Heart left ventricle (tissue), 16 donors: Measurements from ENCODE around the gene ARG2. TPM values are rescaled to one million over a fixed set of nuclear protein-coding genes. Genes with fewer than 3 reads are reported as not detected.

ENCODE experiments used
- ATAC-seq, 4 donors: fragments of 200-7000 bp; cut with Tn5 transposase; one replicate each; pipeline ENCODE4 v1.9.1; 2020 to 2022; ENCODE audit warnings: moderate library complexity in 4 of 4, mild to moderate bottlenecking in 3 of 4, moderate number of reproducible peaks in 1 of 4
- DNase-seq, 5 donors: peaks; one replicate each; pipeline ENCODE4 v3.0.0-alpha.2; 2020
- H3K27ac ChIP-seq, 12 donors: fragments of 200-600 bp; sonication (generic) in 4 of 12; one replicate each; pipeline versions ENCODE4 v1.5.0 to v1.8.0; 2016 to 2022; ENCODE audit warnings: mild to moderate bottlenecking in 2 of 12
- H3K27me3 ChIP-seq, 9 donors: fragments of 200-600 bp; sonication (generic) in 2 of 9; one replicate each; pipeline versions ENCODE4 v1.5.1 to v1.8.0; 2016 to 2022; ENCODE audit warnings: mild to moderate bottlenecking in 3 of 9
- H3K36me3 ChIP-seq, 9 donors: fragments of 200-600 bp; sonication (generic) in 2 of 9; one replicate each; pipeline versions ENCODE4 v1.5.0 to v1.8.0; 2018 to 2022; ENCODE audit warnings: mild to moderate bottlenecking in 2 of 9
- H3K4me1 ChIP-seq, 12 donors: fragments of 200-600 bp; sonication (generic) in 4 of 12; one replicate each; pipeline versions ENCODE4 v1.5.0 to v1.8.0; 2016 to 2022; ENCODE audit warnings: mild to moderate bottlenecking in 3 of 12
- H3K4me3 ChIP-seq, 12 donors: fragments of 200-600 bp; sonication (generic) in 4 of 12; one replicate each; pipeline versions ENCODE4 v1.5.0 to v1.8.0; 2017 to 2022; ENCODE audit warnings: mild to moderate bottlenecking in 9 of 12, moderate library complexity in 4 of 12
- H3K9me3 ChIP-seq, 12 donors: fragments of 200-600 bp; sonication (generic) in 4 of 12; one replicate each; pipeline versions ENCODE4 v1.5.0 to v1.8.0; 2016 to 2022; ENCODE audit warnings: mild to moderate bottlenecking in 1 of 12
- POLR2A ChIP-seq, 2 donors: fragments of 450-650 bp; IDR thresholded peaks; one replicate each; pipeline ENCODE4 v1.6.1; 2017; ENCODE audit warnings: antibody characterized with exemption in 2 of 2, mild to moderate bottlenecking in 2 of 2, moderate library complexity in 2 of 2
- WGBS, 4 donors: extraction: QIAGEN DNeasy Blood & Tissue Kit in 2 of 4; methylation state at CpG; one replicate each; pipeline versions ENCODE4 v1.1.5 to v1.1.7; 2013 to 2018; 5-methylcytosine and 5-hydroxymethylcytosine counted together
- intact Hi-C, 10 donors: fragments of 100-400 bp; cut with DNase I; formaldehyde crosslinking; loops; one replicate each; pipeline versions ENCODE4 v1.11.1 to v1.14.2; 2022
- polyA plus RNA-seq, 2 donors: library from polyadenylated mRNA; stranded (reverse); fragments of 200-250 nt; gene quantifications; one replicate each; pipeline ENCODE4 v1.2.3, GENCODE V29; 2013
- total RNA-seq, 9 donors: library from RNA; depleted of rRNA in 2 of 9; stranded (reverse); fragments of >200 nt in 2 of 9; fragmentation: NEBNext Ultra II Directional in 3 of 9; extraction: Animal tissue kit (Norgen Biotek cat#: 25700) in 3 of 9; gene quantifications; one replicate each; pipeline versions ENCODE4 v1.1.0 to v1.2.4, GENCODE V29; 2016 to 2023
- TF ChIP-seq, protein P1 (sequence below), 12 donors: fragments of 200-600 bp; sonication (generic) in 4 of 12; IDR thresholded peaks; one replicate each; pipeline versions ENCODE4 v1.5.0 to v1.8.0; 2018 to 2022; ENCODE audit warnings: antibody characterized with exemption in 12 of 12, mild to moderate bottlenecking in 5 of 12
- donor health status: ischemic (EF 13 %, LVEDD 7.1; RV severe dilation, severe dysfunction).
- donor health status: healthy with polysubstance abuse.
- donor health status: DM: no; HTN: yes; CAD: no.
- donor health status: DM: no; HTN: no; CAD: no.
- donor health status: ischemic (EF 25% LVEDD 6.9; RV normal size, moderate dysfunction).
- donor health status: ischemic (EF 25% LVEDD 5.7; RV mildly dilated, moderate dysfunction).
- donor health status: healthy.
- donor health status: DM: yes; HTN: yes; CAD: no.
- donor health status: ischemic (EF 35%, LVEDD 5.7; RV mildly dilated, moderate dysfunction).
- donor health status: nonischemic (EF 11% LVEDD 7.7; RV severe dilation, severe dysfunction).
- donor health status: DM: yes; HTN: yes; CAD: no.
- donor health status: PGD.
- donor health status: ischemic (EF 29% LVEDD 5.4; RV normal size, mild dysfunction).
- donor health status: nonischemic (EF 23%, LVEDD 6.1; RV moderate dilation, normal function).

ARG2 gene
- total and polyA plus RNA-seq, 11 donors: 0.34 to 53.7 (median 1.5) TPM

DNA sequence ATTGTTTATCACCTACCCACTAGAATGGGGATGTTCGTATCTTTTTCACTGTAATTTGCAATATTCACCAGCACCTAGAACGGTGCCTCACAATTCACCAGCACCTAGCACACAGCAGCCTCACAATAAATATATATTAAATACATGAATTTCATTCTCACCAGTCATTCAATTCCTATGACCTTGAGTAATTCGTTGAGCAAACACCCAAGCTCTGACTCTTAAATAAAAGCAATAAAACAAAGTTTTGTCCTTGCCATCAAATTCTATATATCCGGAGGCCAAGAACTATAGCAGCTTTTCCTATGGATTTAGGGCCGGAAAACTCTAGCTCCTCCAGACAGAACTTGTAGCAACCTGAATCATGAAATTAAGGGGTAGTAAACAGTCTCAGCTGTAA, 53.7 kb downstream of the ARG2 start:
- WGBS, 4 donors: 38 to 42% (median 40%) methylated on average over 5 of the region's 5 CpGs
- Histone ChIP-seq H3K4me3 (peak overlapping the region; percentile 78 to 100 (median 92)), H3K36me3 (peaks cover 0 to 12% (median 11%) of the 10 kb centered on the region in 9 donors), H3K4me1 (peaks cover 3 to 52% (median 22%) of the 10 kb centered on the region in 12 donors), H3K9me3 (no peaks in the 10 kb centered on the region), H3K27ac (peak overlapping the region in 7 of 12 donors; percentile 96 to 99 (median 99)), H3K27me3 (no peaks in the 10 kb centered on the region)
- intact Hi-C loops: no loop called here
- ATAC-seq (no peak), DNase-seq (no peak)
- TF ChIP-seq POLR2A (IDR thresholded peaks at IDR 0.05): no peak
- TF ChIP-seq, protein P1, sequence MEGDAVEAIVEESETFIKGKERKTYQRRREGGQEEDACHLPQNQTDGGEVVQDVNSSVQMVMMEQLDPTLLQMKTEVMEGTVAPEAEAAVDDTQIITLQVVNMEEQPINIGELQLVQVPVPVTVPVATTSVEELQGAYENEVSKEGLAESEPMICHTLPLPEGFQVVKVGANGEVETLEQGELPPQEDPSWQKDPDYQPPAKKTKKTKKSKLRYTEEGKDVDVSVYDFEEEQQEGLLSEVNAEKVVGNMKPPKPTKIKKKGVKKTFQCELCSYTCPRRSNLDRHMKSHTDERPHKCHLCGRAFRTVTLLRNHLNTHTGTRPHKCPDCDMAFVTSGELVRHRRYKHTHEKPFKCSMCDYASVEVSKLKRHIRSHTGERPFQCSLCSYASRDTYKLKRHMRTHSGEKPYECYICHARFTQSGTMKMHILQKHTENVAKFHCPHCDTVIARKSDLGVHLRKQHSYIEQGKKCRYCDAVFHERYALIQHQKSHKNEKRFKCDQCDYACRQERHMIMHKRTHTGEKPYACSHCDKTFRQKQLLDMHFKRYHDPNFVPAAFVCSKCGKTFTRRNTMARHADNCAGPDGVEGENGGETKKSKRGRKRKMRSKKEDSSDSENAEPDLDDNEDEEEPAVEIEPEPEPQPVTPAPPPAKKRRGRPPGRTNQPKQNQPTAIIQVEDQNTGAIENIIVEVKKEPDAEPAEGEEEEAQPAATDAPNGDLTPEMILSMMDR (IDR thresholded peaks at IDR 0.05): no peak

DNA sequence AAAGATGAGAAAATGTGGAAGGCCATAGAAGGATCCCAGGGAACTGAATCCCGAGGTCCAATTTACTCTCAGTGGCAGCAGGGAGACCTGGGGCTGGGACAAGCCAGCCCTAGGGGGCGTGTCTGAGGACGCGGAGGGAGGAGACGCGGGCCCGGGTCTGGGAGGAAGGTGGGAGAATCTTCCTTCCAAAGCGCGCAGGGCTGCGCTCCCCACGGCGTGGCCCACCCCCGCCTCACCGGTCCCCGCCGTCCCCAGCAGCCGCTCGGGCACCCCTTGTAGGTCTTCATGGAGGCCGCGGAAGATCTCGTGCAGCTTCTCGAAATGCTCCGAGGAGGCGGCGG, 54.4 kb downstream of the ARG2 start:
- Histone ChIP-seq H3K36me3 (peaks cover 0 to 18% (median 16%) of the 10 kb centered on the region in 9 donors), H3K4me1 (peaks cover 3 to 46% (median 22%) of the 10 kb centered on the region in 12 donors), H3K27me3 (no peaks in the 10 kb centered on the region), H3K9me3 (no peaks in the 10 kb centered on the region), H3K4me3 (peak overlapping the region; percentile 78 to 100 (median 92)), H3K27ac (peak overlapping the region; percentile 96 to 99 (median 99))
- ATAC-seq (peak; percentile 73 to 88 (median 86)), DNase-seq (peak; percentile 74 to 85 (median 78))
- TF ChIP-seq POLR2A (IDR thresholded peaks at IDR 0.05): no peak
- TF ChIP-seq, protein P1 (IDR thresholded peaks at IDR 0.05): peak in 9 of 12 donors; percentile 21 to 62 (median 40)
- intact Hi-C loops: loop anchor here in 3 of 10 donors (2.0 kb wide), 2 partner anchors 21 to 73 kb away; partner anchors contain the start of genes RDH11 (in 2 of the 3) and PIGH (in 1 of the 3)
- WGBS, 4 donors: 0 to 2% (median 1%) methylated on average over 10 to 25 of the region's 25 CpGs

DNA sequence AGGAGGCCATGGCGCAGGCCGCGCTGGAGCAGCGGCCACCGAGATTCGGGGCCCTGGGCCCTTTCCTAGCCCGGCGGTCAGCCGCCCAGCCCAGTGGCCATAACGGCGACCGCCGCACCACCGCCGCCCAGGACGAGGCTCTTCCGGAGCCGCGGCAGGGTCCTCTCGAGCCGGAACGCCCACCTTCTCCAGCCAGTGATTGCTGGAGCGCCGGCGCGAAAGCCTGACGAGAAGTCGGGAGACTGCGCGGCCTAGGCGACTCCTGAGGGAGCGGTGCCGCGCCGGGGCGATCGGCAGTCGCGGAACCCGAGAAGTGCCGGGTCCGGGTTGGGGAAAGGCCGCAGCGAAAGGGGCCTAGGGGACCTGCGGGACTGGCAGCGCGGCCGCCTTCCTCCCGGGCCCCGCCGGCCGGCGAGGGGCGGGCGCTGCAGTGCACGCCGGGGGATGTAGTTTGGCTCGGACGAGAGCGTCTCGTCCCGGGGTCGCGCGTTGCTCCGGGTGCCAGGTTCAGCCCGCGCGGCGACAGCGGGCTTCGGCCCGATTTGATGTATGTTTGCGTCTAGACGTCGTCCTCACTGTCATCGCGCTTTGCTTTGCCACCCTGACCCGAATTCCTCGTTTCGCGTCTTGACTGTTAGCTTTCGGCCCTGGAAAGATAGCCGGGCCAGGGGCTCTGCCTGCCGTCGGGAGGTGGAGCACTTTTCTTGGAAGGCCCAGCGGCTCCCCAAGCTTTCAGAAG, 54.9 kb downstream of the ARG2 start, which contains the start of gene VTI1B:
Gene VTI1B (minus strand): TSS at position 153 of the 739 bp plus-strand sequence. CDS start 143 bp downstream, at position 10.
- TF ChIP-seq POLR2A (IDR thresholded peaks at IDR 0.05): peak in 1 of 2 donors; percentile 65
- TF ChIP-seq, protein P1 (IDR thresholded peaks at IDR 0.05): peak in 4 of 12 donors; percentile 22 to 47 (median 30)
- DNase-seq: peak; percentile 83 to 90 (median 88)
- H3K9me3 ChIP-seq: no peaks in the 10 kb centered on the region
- WGBS, 4 donors: 0% methylated on average over 45 to 87 of the region's 87 CpGs
- peak within 1 kb of the TSS; percentile 78 to 100 (median 92) for H3K4me3 ChIP-seq
- H3K27ac ChIP-seq: peak within 1 kb of the TSS; percentile 96 to 99 (median 99)
- no peaks in the 10 kb centered on the region for H3K27me3 ChIP-seq
- peak; percentile 85 to 98 (median 96) for ATAC-seq
- peaks cover 3 to 44% (median 22%) of the 10 kb centered on the region in 12 donors for H3K4me1 ChIP-seq
- intact Hi-C loops: loop anchor here in 3 of 10 donors (2.0 kb wide), 2 partner anchors 20 to 74 kb away; partner anchors contain the start of genes RDH11 (in 2 of the 3) and PIGH (in 1 of the 3)
- H3K36me3 ChIP-seq: peaks cover 0 to 20% (median 16%) of the 10 kb centered on the region in 9 donors

DNA sequence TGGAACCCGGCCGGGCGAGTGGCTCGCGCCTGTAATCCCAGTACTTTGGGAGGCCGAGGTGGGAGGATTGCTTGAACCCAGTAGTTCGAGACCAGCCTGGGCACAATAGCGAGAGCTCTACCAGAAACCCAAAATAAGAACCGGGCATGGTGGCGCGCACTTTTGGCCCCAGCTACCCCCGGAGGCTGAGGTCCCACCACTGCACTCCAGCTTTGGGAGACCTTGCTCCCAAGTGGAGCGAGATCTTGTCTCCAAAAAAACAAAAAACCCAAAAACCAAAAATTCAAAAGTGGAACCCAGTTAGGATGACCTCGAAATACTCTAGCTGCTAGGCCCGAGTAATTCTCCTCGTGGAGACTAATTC, 55.5 kb downstream of the ARG2 start:
- H3K9me3 ChIP-seq: no peaks in the 10 kb centered on the region
- TF ChIP-seq POLR2A (IDR thresholded peaks at IDR 0.05): no peak
- TF ChIP-seq, protein P1 (IDR thresholded peaks at IDR 0.05): no peak
- intact Hi-C loops: loop anchor here in 3 of 10 donors (2.0 kb wide), 2 partner anchors 20 to 74 kb away; partner anchors contain the start of genes RDH11 (in 2 of the 3) and PIGH (in 1 of the 3)
- no peak for ATAC-seq
- no peak for DNase-seq
- no peaks in the 10 kb centered on the region for H3K27me3 ChIP-seq
- H3K4me1 ChIP-seq: peaks cover 3 to 50% (median 22%) of the 10 kb centered on the region in 12 donors
- H3K4me3 ChIP-seq: peak overlapping the region; percentile 78 to 100 (median 92)
- H3K27ac ChIP-seq: peak overlapping the region; percentile 96 to 99 (median 99)
- 31 to 39% (median 34%) methylated on average over 16 of the region's 16 CpGs for WGBS, 4 donors
- H3K36me3 ChIP-seq: peaks cover 0 to 25% (median 16%) of the 10 kb centered on the region in 9 donors
